GM18951 (cell line): Measurements from ENCODE around the gene FCER1G.

Experiments used
- POLR2A ChIP-seq: IDR thresholded peaks from 4 replicates; pipeline ENCODE4 v1.6.1; 2011; ENCODE audit warnings: mild to moderate bottlenecking; ENCODE audit not compliant: insufficient read length, insufficient read depth; ENCODE audit errors: extremely low read depth
- in situ Hi-C: fragments of 300-500 bp; cut with MboI; formaldehyde crosslinking; loops from one replicate; pipeline ENCODE4 v1.12.0; 2022; ENCODE audit warnings: low sequenced_read_pairs, mixed read lengths, inconsistent platforms; ENCODE audit not compliant: unreplicated experiment

The FCER1G gene

GRCh38 chr1:161200992-161201835 is 13.9 kb upstream of the FCER1G start:
- in situ Hi-C loops, result no loop called here
- no peak for TF ChIP-seq POLR2A

GRCh38 chr1:161201836-161202712 is 13.0 kb upstream of the FCER1G start, which contains the start of gene NDUFS2:
NDUFS2 (plus strand) TSS chr1:161202367; CDS start chr1:161202386, 19 bp downstream.
- peak; percentile 90 for TF ChIP-seq POLR2A
- in situ Hi-C loops, result no loop called here

GRCh38 chr1:161206411-161207140 is 8.5 kb upstream of the FCER1G start:
- no peak for TF ChIP-seq POLR2A
- in situ Hi-C loops, result no loop called here

GRCh38 chr1:161207173-161207572 is 7.9 kb upstream of the FCER1G start:
- in situ Hi-C loops, result no loop called here

GRCh38 chr1:161209790-161210409 is 5.2 kb upstream of the FCER1G start:
- TF ChIP-seq POLR2A, result no peak
- in situ Hi-C loops, result no loop called here

More at GRCh38 chr1:161207173-161207572, 7.9 kb upstream of the FCER1G start:
- TF ChIP-seq POLR2A, result no peak

GRCh38 chr1:161214369-161214768 is 726 bp upstream of the FCER1G start:
- TF ChIP-seq POLR2A, result no peak
- in situ Hi-C loops, result no loop called here

GRCh38 chr1:161216945-161217712 is 2.0 kb downstream of the FCER1G start:
- in situ Hi-C loops, result no loop called here
- TF ChIP-seq POLR2A, result no peak

GRCh38 chr1:161217831-161218230 is 2.7 kb downstream of the FCER1G start:
- TF ChIP-seq POLR2A, result no peak
- in situ Hi-C loops, result no loop called here

- TF ChIP-seq POLR2A, result no peak
- in situ Hi-C loops, result no loop called here
Measured at GRCh38 chr1:161218301-161219077, 3.4 kb downstream of the FCER1G start.

- in situ Hi-C loops, result no loop called here
- TF ChIP-seq POLR2A, result no peak
Measured at GRCh38 chr1:161219078-161219892, 4.2 kb downstream of the FCER1G start.
